ENCODE data around the gene EPS8L1. TPM values are rescaled to one million over a fixed set of nuclear protein-coding genes. Genes with fewer than 3 reads are reported as not detected.

EPS8L1 gene
- total RNA-seq, 4 donors from 2014 or later = 0.33 to 0.66 (median 0.51) TPM; not detected in 1

- no peak for TF ChIP-seq CTCF (IDR thresholded peaks at IDR 0.05; ENCODE audit: low read depth)
Measured at GRCh38 chr19:55113570-55114039, 37.9 kb downstream of the EPS8L1 start.

- no peak for TF ChIP-seq CTCF (IDR thresholded peaks at IDR 0.05; ENCODE audit: low read depth)
Measured at GRCh38 chr19:55114566-55115145, 39.0 kb downstream of the EPS8L1 start.

- no peak for TF ChIP-seq CTCF (IDR thresholded peaks at IDR 0.05; ENCODE audit: low read depth)
Measured at GRCh38 chr19:55115446-55116065, 39.9 kb downstream of the EPS8L1 start.

- no peak for TF ChIP-seq CTCF (IDR thresholded peaks at IDR 0.05; ENCODE audit: low read depth)
Measured at GRCh38 chr19:55116232-55116858, 40.7 kb downstream of the EPS8L1 start.

GRCh38 chr19:55116859-55117662 is 41.4 kb downstream of the EPS8L1 start, which contains the start of gene PPP1R12C:
TSS of gene PPP1R12C (minus strand) at chr19:55117637. CDS start at chr19:55117543, 94 bp downstream.
- TF ChIP-seq CTCF (IDR thresholded peaks at IDR 0.05; ENCODE audit: low read depth) = no peak

GRCh38 chr19:55117663-55118391 is 42.2 kb downstream of the EPS8L1 start:
- no peak for TF ChIP-seq CTCF (IDR thresholded peaks at IDR 0.05; ENCODE audit: low read depth)
